ENCODE measurements around the gene RXFP3.
A peak's percentile ranks its signal among the peaks of the same experiment; 100 is the strongest.
"Not testable (repeated sequence)": the region's sequence is repeated elsewhere in the genome, so short reads cannot be mapped to it uniquely, and the experiment has no call there.

The RXFP3 gene, protein sequence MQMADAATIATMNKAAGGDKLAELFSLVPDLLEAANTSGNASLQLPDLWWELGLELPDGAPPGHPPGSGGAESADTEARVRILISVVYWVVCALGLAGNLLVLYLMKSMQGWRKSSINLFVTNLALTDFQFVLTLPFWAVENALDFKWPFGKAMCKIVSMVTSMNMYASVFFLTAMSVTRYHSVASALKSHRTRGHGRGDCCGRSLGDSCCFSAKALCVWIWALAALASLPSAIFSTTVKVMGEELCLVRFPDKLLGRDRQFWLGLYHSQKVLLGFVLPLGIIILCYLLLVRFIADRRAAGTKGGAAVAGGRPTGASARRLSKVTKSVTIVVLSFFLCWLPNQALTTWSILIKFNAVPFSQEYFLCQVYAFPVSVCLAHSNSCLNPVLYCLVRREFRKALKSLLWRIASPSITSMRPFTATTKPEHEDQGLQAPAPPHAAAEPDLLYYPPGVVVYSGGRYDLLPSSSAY

DNA sequence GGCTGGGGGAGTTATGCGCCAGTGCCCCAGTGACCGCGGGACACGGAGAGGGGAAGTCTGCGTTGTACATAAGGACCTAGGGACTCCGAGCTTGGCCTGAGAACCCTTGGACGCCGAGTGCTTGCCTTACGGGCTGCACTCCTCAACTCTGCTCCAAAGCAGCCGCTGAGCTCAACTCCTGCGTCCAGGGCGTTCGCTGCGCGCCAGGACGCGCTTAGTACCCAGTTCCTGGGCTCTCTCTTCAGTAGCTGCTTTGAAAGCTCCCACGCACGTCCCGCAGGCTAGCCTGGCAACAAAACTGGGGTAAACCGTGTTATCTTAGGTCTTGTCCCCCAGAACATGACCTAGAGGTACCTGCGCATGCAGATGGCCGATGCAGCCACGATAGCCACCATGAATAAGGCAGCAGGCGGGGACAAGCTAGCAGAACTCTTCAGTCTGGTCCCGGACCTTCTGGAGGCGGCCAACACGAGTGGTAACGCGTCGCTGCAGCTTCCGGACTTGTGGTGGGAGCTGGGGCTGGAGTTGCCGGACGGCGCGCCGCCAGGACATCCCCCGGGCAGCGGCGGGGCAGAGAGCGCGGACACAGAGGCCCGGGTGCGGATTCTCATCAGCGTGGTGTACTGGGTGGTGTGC lies at the start of gene RXFP3:
Gene RXFP3 (plus strand): TSS at position 6 of the 636 bp plus-strand sequence. CDS start 355 bp downstream, at position 361.
- peak; percentile 20 for DNase-seq (ENCODE audit: low read depth)

DNA sequence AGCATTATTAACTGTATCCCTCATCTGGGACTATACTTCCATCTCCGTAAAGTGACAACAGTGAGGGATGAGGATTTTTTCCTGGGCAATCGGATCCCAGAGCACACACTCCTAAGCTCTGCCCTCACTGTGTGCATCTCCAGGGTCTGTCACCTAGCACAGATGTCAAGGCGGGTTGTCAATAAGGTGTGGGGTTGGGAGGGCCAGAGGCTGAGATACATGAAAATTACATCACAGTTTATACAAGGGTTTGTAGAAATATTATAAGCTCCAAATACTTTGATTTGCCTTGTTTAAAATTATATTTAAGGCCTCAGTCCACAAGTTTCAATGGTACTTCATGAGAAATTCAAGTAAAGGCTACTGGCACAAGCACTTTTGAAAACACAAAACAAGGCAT lies 48.9 kb upstream of the RXFP3 start:
- no peak for DNase-seq (ENCODE audit: low read depth)

DNA sequence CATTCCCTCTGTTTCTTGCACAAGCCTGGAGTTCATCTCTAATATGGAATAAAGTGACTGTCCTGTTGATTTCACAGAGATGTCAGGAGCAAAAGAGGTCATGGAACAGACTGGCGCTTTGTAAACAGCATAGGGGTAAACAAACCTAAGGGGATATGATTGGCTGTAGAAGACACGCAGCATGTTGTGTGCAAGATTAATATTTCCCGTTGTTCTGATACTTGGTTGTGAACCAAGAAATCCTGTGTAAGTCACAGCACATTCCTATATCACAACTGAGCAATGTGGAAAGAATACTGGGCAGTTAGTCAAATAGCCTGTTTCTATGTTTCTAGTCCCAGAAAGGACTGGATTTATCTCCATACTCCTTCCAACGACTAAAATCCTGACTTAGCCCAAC lies 47.6 kb upstream of the RXFP3 start:
- DNase-seq (ENCODE audit: low read depth): peak; percentile 69

DNA sequence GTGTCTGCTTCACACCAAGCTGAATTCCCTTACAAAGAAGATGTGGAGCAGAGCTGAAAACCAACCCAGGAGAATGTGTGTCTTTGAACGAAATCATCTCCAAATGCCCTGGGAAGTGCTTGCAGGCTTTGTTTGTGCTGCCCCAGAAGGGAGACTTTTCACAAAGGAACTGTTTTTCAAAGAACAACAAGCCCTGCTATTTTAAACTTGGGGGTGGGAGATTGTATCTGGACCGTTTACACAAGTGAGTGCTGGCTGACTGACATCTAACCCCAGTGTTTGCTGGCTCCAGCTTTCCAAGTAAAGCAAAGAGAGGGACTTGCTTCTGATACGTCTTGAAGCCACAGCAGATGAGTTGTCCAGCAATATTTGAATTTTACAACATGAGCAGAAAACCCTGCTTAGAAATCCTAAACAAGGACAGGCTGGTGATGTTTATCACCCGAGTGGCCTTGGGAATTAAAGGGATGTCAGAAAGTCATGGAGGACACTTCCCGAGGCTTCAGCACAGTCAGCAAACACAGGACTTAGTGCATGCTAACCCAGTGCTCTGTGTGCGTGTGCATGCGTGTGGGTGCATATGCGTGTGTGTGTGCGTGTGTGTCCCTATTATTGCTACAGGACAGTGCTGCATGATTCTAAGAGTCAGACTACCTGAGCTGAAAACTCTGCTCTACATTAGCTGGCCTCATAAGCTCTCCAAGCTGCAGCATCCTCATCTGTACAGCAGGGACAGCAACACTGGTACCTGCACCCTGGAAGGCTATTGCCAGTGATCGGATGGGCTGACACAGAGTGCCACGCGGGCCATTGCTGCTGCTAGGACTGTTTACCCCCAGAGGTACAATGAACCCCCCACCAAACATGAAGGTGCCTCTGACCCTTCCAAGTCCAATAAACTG lies 45.8 kb upstream of the RXFP3 start:
- DNase-seq (ENCODE audit: low read depth): peak; percentile 7

DNA sequence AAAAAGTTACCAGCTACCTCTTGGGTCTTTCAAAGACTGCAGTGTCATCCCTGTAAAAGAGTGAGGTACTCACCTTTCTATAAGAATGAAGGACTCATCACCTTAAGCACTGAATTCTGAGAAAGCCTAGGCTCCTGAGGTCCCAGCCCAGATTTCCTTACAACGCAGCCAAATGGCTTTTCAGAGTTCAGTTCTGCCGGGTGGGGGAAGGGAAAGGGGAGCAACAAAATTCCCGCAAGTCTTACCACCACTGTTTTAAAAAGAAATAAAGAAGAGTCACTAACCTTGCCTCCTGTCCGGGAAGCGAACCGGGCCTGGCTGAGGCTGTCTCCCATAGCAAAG lies 44.8 kb upstream of the RXFP3 start:
- no peak for DNase-seq (ENCODE audit: low read depth)

DNA sequence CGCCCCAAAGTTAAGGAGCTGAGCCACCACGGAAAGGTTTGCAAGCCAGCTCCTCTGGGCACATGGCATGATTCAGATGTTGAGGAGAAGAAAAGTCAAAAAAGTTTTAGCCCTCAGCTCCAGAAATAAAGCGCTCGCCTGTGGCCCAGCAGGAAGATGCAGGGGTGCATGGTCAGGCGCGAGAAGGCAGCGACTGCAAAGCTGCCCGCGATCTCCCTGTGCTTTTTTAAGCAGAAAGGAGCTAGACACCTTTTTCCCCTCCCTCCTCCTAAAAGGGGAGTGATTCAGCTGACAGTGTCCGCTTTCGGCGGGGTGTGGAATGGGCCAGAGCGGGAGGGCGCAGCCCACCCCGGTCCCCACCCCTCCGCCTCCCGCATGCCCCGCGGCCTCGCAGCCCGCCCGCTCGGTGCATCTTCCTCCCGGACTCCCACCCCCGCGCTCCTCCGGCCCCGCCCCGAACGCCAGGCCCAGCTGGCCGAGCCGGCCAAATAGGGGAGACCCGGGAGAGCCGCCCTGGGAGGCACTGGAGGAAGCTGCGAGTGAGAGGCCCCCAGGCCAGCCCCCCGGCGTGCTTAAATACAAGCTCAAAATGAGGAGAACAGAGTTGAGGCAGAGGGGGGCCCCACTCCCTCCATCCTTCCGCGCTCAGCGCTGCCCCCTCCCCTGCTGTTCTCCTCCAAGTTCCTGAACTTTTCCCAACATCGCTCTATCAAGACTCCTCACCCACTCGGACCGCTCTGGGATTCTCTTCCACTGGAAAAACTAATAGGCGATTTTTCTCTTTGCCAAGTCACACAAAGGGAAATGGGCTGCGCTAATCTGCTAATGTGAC lies 44.2 kb upstream of the RXFP3 start, which contains the start of gene ADAMTS12:
Gene ADAMTS12 (minus strand): TSS at position 203 of the 832 bp plus-strand sequence. CDS start 134 bp downstream, at position 69.
- peak; percentile 50 for DNase-seq (ENCODE audit: low read depth)

DNA sequence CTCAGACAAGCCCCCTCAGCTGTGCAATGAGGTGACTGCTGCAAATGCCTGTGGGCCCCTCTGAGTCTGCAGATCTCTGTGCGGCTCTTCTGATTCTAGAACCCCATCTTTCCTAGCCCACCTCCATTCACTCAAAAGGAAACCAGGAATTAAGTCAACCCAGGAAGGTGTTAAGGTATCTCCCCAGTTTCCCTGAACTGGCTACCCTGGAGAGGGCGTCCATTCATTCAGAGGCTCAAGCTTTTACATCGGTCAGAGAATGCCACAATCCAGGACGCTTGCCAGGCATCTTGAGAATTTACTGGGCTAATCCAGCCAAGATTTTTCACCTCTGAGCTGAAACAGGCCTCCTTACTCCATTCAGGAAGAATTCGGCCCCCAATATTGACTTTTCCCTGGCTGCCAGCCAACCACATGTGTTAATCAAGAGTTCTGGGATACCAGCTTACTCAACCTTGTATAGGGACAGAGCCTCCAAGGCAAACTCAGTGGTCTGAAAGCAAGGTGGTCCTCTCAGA lies 43.5 kb upstream of the RXFP3 start:
- DNase-seq (ENCODE audit: low read depth): peak; percentile 94

DNA sequence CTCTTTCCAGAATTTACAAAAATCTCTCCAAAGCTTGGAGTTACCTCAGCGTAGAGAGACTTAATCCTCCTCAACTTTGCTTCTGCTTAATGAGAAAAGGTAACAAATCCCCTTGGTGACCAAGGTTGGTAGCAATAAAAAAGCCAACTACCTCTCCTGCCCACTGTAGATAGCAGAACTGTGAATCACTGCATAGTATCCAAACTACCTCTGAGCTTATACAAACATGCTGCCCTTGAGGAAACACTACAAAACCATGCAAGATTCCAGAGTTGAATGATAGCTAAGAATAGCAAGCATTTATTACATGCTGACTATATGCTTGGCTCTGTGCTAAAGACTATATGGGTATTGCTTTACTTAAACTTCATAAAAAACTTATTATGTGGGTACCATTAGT lies 41.6 kb upstream of the RXFP3 start:
- DNase-seq (ENCODE audit: low read depth): no peak

DNA sequence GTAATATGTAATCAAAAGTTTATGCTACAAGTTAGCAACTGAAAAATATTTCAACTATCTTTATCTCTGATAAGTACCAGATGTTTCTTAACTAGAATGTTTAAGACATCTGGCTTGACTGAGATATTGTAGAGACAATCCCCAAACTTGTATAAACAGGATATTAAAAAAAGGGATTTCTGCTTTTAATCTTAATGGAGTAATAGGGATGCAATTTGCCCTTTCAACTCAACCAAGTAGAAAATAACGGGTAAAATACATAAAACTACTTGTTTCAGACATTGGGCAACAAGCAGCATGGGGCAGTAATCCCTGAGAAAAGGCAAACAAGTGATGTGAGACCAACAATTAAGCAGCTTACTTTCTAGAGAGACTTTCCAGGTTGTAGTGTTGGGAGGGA lies 35.0 kb upstream of the RXFP3 start:
- peak; percentile 74 for DNase-seq (ENCODE audit: low read depth)

DNA sequence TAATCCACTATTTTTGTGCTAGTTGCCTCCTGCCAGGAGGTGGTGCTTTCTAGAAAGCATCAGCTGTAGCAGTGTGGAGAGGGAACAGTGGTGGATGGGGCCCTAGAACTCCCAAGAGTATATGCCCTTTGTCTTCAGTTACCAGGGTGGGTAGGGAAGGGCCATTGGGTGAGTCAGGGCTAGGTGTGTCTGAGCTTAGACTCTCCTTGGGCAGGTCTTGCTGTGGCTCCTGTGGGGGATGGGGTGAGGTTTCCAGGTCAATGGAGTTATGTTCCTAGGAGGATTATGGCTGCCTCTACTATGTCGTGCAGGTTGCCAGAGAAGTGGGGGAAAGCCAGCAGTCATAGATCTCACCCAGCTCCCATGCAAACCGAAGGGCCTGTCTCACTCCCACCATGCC lies 33.1 kb upstream of the RXFP3 start:
- no peak for DNase-seq (ENCODE audit: low read depth)

DNA sequence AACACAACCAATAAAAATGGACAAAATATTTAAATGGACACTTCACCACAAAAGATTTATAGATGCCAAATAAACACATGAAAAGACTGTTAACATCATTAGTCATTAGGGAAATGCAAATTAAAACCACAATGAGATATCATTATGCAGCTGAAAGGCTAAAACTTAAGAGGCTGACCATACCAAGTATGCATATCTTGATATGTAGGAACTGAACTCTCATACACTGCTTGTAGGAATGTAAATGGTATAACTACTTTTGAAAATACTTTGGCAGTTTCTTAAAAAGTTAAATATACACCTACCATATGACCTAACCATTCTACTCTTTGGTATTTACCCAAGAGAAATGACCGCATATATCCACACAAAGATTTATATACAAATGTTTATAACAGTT lies 30.8 kb upstream of the RXFP3 start:
- no peak for DNase-seq (ENCODE audit: low read depth)

DNA sequence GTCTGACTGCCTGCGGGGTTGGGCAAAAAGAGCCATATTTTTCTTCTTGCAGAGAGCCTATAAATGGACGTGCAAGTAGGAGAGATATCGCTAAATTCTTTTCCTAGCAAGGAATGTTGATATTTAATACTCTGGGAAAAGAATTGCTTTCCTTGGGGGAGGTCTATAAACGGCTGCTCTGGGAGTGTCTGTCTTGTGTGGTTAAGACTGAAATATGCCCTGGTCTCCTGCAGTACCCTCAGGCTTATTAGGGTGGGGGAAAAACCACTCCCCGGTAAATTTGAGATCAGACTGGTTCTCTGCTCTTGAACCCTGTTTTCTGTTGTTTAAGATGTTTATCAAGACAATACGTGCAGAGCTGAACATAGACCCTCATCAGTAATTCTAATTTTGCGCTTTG lies 29.9 kb upstream of the RXFP3 start:
- not testable (repeated sequence) for DNase-seq (ENCODE audit: low read depth)

DNA sequence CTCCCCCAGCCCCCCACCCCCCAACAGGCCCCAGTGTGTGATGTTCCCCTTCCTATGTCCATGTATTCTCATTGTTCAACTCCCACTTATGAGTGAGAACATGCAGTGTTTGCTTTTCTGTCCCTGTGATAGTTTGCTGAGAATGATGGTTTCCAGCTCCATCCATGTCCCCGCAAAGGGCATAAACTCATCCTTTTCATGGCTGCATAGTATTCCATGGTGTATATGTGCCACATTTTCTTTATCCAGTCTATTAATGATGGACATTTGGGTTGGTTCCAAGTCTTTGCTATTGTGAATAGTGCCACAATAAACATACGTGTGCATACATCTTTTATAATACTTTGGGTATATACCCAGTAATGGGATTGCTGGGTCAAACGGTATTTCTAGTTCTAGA lies 21.3 kb upstream of the RXFP3 start:
- not testable (repeated sequence) for DNase-seq (ENCODE audit: low read depth)

DNA sequence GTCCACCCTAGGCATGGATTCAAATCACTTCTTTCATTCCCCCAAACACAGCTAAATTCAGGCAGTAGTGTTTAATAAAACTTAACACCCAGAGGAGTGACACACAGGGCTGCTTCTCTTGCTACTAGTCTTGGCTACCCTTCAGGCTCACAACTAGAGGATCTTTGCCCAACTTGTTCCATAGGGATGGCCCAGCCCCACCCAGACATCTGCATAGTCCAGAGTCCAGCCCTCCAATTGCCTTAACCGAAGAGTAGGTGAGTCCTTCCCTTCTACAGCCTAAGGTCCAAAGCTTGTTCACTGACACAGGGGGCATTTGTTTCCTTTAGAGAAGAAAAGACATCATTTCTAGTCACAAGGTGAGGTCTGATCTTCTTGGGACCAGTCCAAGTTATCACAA lies 15.2 kb upstream of the RXFP3 start:
- no peak for DNase-seq (ENCODE audit: low read depth)

DNA sequence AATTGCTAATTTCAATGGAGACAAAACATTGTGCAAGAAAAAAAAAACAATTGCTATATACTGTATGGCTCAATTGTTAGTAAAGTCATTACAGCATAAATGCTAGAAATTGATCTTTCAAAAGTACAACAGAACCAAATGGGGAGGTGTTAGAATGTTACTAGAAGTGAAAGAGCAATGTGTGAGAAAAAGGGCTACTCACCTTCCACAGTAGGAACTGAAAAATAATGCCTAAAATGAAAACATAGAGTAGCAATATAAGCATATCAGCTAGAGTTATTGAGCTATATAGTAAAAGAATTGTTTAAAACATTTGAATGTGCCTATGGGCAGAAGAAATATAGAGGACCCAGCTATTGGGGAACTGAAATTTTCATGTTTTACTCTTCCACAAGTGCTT lies 10.9 kb upstream of the RXFP3 start:
- no peak for DNase-seq (ENCODE audit: low read depth)

DNA sequence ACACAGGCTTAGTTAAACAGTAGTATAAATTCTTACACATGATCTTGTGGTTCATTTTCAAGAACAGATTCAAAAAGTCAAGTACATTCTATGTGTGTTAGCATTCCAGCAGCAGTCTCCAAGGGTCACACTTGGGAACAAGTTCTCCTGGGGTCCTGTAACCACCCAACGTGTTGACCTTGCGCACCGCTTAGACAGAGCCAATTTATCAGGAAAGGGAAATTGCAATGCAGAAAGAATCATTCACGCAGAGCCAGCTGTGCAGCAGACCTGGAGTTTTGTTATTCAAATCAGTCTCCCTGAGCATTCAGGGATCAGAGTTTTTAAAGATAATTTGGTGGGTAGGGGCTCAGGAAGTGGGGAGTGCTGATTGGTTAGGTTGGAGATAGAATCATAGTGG lies 8.5 kb upstream of the RXFP3 start:
- DNase-seq (ENCODE audit: low read depth): no peak

DNA sequence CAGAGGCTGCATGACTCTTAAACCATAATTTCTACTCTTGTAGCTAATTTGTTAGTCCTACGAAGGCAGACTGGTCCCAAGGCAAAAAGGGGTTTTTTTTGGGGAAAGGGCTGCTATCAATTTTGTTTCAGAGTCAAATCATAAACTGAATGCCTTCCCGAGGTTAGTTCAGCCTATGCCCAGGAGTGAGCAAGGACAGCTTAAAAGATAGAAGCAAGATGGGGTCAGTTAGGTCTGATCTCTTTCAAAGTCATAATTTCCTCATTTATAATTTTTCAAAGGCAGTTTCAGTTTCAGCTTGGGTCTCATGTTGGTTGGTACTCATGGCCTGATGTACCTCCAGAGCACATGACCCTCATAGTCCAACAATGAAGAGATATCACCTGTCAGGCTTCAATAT lies 7.9 kb upstream of the RXFP3 start:
- DNase-seq (ENCODE audit: low read depth): no peak

DNA sequence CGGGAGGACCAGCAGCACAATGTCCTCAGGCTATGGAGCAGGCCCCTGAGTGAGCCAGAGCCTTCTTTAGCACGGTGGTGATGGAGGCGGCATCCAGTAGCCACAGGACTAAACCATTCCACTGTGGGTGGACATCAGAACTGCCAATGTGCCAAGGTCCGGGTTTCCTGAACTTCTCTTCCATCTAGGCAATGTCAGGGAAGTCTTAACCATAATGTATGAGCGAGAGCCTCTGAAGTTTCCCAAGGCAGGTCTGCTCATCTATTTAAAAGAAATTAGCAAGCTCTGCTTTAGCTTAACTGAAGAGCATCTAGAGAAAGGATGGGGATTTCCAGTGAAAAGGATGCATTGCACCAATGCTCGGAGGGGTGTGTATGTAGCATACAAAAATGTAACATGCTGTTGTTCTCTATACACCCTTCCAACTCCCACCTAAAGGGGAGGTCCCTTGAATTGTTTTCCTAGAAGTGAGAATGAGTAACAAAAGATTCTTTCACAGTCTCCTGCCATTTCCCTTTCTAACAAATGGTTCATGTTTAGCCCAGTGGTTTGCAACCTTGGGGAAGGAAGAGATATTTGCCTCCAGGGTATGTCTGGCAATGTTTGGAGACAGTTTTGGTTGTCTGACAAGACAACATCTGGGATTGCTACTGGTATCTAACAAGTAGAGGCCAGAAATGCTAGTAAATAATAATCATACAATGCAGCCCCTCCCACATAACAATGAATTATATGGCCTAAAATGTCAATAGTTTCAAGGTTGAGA lies 6.1 kb upstream of the RXFP3 start:
- DNase-seq (ENCODE audit: low read depth): no peak

DNA sequence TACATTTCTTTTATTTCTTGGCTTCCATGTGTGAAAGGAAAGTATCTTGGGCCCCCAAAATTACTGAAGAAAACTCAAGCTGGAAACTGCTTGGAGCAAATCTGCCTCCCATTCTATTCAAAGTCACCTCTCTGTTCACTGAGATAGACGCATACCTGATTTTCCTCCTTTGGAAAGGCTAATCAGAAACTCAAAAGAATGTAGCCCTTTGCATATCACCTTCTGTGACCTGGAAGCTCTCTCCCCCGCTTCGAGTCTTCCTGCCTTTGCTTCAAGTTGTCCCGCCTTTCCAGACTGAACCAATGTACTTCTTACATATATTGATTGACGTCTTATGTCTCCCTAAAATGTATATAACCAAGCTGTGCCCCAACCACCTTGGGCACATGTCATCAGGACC lies 5.0 kb upstream of the RXFP3 start:
- DNase-seq (ENCODE audit: low read depth): no peak

DNA sequence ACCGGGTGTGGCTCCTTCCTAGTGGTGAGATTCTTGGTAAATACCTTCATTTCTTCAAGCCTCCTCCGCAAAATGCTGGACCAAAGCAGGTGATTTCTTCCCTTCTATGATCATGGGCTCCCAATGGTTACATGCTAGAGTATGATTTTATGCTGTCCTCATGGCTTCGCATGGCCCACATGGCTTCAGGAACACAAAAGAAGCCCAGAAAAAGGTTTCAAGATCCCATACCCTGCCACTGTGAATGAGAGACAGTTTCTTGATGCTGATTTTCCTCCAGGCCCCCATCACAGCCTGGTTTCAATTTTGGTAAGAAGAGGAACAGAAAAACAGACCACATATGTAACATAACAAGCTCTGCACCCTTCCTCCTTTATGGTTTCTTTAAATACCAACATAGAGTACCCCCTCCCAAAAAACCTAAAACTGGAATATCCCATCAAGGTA lies 2.4 kb upstream of the RXFP3 start:
- DNase-seq (ENCODE audit: low read depth): no peak

DNA sequence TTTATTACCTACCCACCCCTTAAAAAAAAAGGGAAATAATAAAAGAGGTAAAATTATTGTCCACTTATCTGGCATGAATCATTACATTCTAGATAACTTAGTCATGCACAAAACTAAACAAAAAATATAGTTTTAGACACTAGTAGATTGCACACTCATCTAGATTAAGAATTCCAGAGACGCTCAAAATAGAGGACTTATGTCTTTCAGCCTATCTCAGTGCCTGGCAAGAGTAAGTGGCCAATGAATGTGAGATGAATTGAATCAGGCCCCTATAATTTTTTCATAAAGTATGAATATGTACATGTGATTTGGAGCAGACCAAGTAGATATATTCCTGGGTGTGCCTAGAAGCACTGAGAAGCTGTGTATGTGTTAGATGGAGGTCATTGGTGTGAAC lies 2.0 kb upstream of the RXFP3 start:
- DNase-seq (ENCODE audit: low read depth): no peak

Measured in fibroblast of gingiva (primary cell).